Measurements from ENCODE around the gene CA5B.

DNA sequence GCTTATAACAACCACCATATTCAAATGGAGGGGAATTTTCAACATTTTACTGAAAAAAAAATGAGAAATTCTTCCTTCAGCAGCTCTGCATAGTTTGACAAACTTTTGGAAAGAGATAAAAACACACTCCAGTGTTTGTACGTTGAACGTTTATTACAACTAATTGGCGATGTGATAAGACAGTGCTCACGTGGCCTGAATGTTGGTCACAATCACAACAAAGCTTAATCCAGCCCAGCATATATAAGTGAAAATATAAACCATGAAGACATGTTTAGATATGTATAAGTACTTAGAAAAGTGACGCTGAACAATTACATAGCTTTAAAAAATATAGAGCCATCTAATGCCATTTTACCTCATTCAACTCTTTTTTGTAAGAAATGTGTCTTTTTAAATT is 87.9 kb downstream of the CA5B start:
- TF ChIP-seq RNF2 (IDR thresholded peaks at IDR 0.05; ENCODE audit: borderline replicate concordance, low read depth, low read length, missing control alignments, poor library complexity, severe bottlenecking) (no peak), SIX5 (IDR thresholded peaks at IDR 0.05; ENCODE audit: low read depth, low read length) (no peak), CEBPB (IDR thresholded peaks at IDR 0.05; ENCODE audit: low read depth, low read length) (no peak), CREB1 (IDR thresholded peaks at IDR 0.05) (no peak), POLR2AphosphoS5 (IDR thresholded peaks at IDR 0.05; ENCODE audit: low read depth, low read length) (no peak), GABPA (IDR thresholded peaks at IDR 0.05; ENCODE audit: borderline replicate concordance, insufficient read depth, low read length) (no peak), EP300 (IDR thresholded peaks at IDR 0.05; ENCODE audit: borderline replicate concordance in 1 of 2, low read depth in 2 of 2, low read length in 2 of 2) (no peak), ATF2 (IDR thresholded peaks at IDR 0.05; ENCODE audit: low read length) (no peak), EZH2 (IDR thresholded peaks at IDR 0.05; ENCODE audit: low read depth, low read length, severe bottlenecking) (no peak)
- TF ChIP-seq, protein P1, sequence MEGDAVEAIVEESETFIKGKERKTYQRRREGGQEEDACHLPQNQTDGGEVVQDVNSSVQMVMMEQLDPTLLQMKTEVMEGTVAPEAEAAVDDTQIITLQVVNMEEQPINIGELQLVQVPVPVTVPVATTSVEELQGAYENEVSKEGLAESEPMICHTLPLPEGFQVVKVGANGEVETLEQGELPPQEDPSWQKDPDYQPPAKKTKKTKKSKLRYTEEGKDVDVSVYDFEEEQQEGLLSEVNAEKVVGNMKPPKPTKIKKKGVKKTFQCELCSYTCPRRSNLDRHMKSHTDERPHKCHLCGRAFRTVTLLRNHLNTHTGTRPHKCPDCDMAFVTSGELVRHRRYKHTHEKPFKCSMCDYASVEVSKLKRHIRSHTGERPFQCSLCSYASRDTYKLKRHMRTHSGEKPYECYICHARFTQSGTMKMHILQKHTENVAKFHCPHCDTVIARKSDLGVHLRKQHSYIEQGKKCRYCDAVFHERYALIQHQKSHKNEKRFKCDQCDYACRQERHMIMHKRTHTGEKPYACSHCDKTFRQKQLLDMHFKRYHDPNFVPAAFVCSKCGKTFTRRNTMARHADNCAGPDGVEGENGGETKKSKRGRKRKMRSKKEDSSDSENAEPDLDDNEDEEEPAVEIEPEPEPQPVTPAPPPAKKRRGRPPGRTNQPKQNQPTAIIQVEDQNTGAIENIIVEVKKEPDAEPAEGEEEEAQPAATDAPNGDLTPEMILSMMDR (IDR thresholded peaks at IDR 0.05; ENCODE audit: control extremely low read depth in 1 of 3, insufficient read depth in 1 of 3, low read depth in 1 of 3, low read length in 3 of 3), result no peak
- TF ChIP-seq, protein P2, sequence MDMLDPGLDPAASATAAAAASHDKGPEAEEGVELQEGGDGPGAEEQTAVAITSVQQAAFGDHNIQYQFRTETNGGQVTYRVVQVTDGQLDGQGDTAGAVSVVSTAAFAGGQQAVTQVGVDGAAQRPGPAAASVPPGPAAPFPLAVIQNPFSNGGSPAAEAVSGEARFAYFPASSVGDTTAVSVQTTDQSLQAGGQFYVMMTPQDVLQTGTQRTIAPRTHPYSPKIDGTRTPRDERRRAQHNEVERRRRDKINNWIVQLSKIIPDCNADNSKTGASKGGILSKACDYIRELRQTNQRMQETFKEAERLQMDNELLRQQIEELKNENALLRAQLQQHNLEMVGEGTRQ (IDR thresholded peaks at IDR 0.05; ENCODE audit: low read length), result no peak
